Spleen (tissue), 7 donors: Measurements from ENCODE around the gene CBX2.

Source experiments
- CTCF ChIP-seq, 11 experiments: fragments of 200-600 bp in 7 of 11; fragments of 450-650 bp in 4 of 11; sonication (generic) in 4 of 11; IDR thresholded peaks in 8 of 11; conservative IDR thresholded peaks in 3 of 11; 1 replicate in 7 of 11; 2 replicates in 4 of 11; pipeline versions ENCODE4 v1.4.0 to v1.8.0; 2016 to 2021; ENCODE audit warnings: antibody characterized with exemption in 11 of 11, inconsistent platforms in 4 of 11, mild to moderate bottlenecking in 1 of 11
- POLR2AphosphoS5 ChIP-seq, 3 donors: sonication (generic); formaldehyde crosslinking; IDR thresholded peaks; one replicate each; pipeline ENCODE4 v1.5.1; 2017; ENCODE audit warnings: antibody characterized with exemption in 3 of 3
- donor health status: DM: no; HTN: no; CAD: no; lungs with moderate emphysema.
- donor health status: DM: no; HTN: no; CAD: no.
- donor health status: DM: no; HTN: no; CAD: no.

- TF ChIP-seq CTCF (IDR thresholded peaks at IDR 0.05 in 8 of 11, conservative IDR thresholded peaks at IDR 0.05 in 3 of 11), result no peak
- no peak for TF ChIP-seq POLR2AphosphoS5 (IDR thresholded peaks at IDR 0.05)
Measured at GRCh38 chr17:79777894-79778503, at the start of gene CBX2.
